HCT116 (cell line): ENCODE data around the gene SF1. TPM values are rescaled to one million over a fixed set of nuclear protein-coding genes. Genes with fewer than 3 reads are reported as not detected.

Experiments used
- ATAC-seq: fragments of 200-7000 bp; cut with Tn5 transposase; 2 replicates; pipeline ENCODE4 v1.9.1; 2020; ENCODE audit warnings: mild to moderate bottlenecking, moderate library complexity
- BruUV-seq: library from RNA; stranded (reverse); fragments of 400-500 nt; replicated peaks from 2 replicates; lab custom pipeline; 2021; lab: Mats Ljungman, UMichigan
- CTCF ChIA-PET: fragments of 300-600 bp; sonication (Branson Sonifier 250); formaldehyde crosslinking; loops from one replicate; lab custom pipeline; 2021; ENCODE audit warnings: antibody characterized with exemption; lab: Charles Lee
- POLR2A ChIA-PET: fragments of 300-600, 350-600 bp; sonication (Branson Sonifier 250); formaldehyde crosslinking; loops from one replicate; lab custom pipeline; 2021; ENCODE audit warnings: antibody characterized with exemption; lab: Charles Lee
- RAD21 ChIA-PET, 2 experiments: fragments of 300-600 bp; sonication (Branson Sonifier 250); formaldehyde crosslinking; loops; one replicate each; lab custom pipeline; 2023; ENCODE audit warnings: low total read pairs in 2 of 2; ENCODE audit not compliant: uncharacterized antibody in 2 of 2, unreplicated experiment in 2 of 2, low non-redundant PET in 1 of 2; lab: Charles Lee
- DNase-seq: peaks from one replicate; pipeline ENCODE4 v3.0.0-alpha.2; 2010; ENCODE audit warnings: low read depth, low spot score
- H2AFZ ChIP-seq: fragments of 200-600 bp; shearing (Covaris generic), sonication (generic); 2 replicates; pipeline ENCODE4 v1.6.1; 2017; ENCODE audit warnings: low read depth, mixed run types, mixed read lengths, antibody characterized with exemption, low read length; ENCODE audit not compliant: poor library complexity, severe bottlenecking
- H3K27ac ChIP-seq: 2 replicates; pipeline ENCODE4 v1.5.1; 2012; ENCODE audit warnings: low read depth, low read length
- H3K27me3 ChIP-seq: fragments of 200-600 bp; sonication (generic); 2 replicates; pipeline ENCODE4 v1.6.1; 2016; ENCODE audit warnings: mixed run types, low read length, mixed read lengths; ENCODE audit not compliant: insufficient read depth
- H3K36me3 ChIP-seq, 2 experiments: fragments of 200-500 bp in 1 of 2; fragments of 200-600 bp in 1 of 2; sonication (Bioruptor generic) in 1 of 2; sonication (generic) in 1 of 2; 2 replicates each; pipeline versions ENCODE4 v1.5.1 to v1.6.1; 2014 to 2016; ENCODE audit warnings: low read length in 2 of 2, inconsistent platforms in 1 of 2, mixed read lengths in 1 of 2, mixed run types in 1 of 2; ENCODE audit not compliant: insufficient read depth in 2 of 2, control insufficient read depth in 1 of 2
- H3K4me1 ChIP-seq, 2 experiments: fragments of 200-600 bp in 1 of 2; sonication (generic) in 1 of 2; 2 replicates each; pipeline versions ENCODE4 v1.5.1 to v1.6.1; 2012 to 2017; ENCODE audit warnings: low read length in 2 of 2, inconsistent platforms in 1 of 2, mild to moderate bottlenecking in 1 of 2, mixed read lengths in 1 of 2, mixed run types in 1 of 2, moderate library complexity in 1 of 2; ENCODE audit not compliant: insufficient read depth in 2 of 2, control insufficient read depth in 1 of 2
- H3K4me2 ChIP-seq: fragments of 200-600 bp; sonication (generic); 2 replicates; pipeline ENCODE4 v1.6.1; 2017; ENCODE audit warnings: mixed run types, low read length, mixed read lengths
- H3K4me3 ChIP-seq, 2 experiments: fragments of 200-600 bp in 1 of 2; sonication (generic) in 1 of 2; replicated peaks in 1 of 2; 2 replicates each; pipeline ENCODE4 v1.5.1; 2011 to 2016; ENCODE audit warnings: low read length in 2 of 2, control low read depth in 1 of 2, low read depth in 1 of 2, mild to moderate bottlenecking in 1 of 2, mixed read lengths in 1 of 2, mixed run types in 1 of 2
- H3K79me2 ChIP-seq: fragments of 200-600 bp; sonication (generic); 2 replicates; pipeline ENCODE4 v1.6.1; 2017; ENCODE audit warnings: mild to moderate bottlenecking, mixed run types, low read length, moderate library complexity, mixed read lengths; ENCODE audit not compliant: insufficient read depth
- H3K9ac ChIP-seq: fragments of 200-600 bp; sonication (generic); 2 replicates; pipeline ENCODE4 v1.6.1; 2016; ENCODE audit warnings: low read length, mixed read lengths
- H3K9me2 ChIP-seq: fragments of 200-600 bp; sonication (generic), shearing (Covaris generic); 2 replicates; pipeline ENCODE4 v1.6.1; 2017; ENCODE audit warnings: mixed run types, mild to moderate bottlenecking, moderate library complexity; ENCODE audit not compliant: insufficient read depth
- H3K9me3 ChIP-seq, 2 experiments: fragments of 200-500 bp in 1 of 2; fragments of 200-600 bp in 1 of 2; sonication (Bioruptor generic) in 1 of 2; sonication (generic) in 1 of 2; 2 replicates each; pipeline ENCODE4 v1.6.1; 2014 to 2017; ENCODE audit warnings: low read length in 2 of 2, mixed read lengths in 2 of 2, inconsistent platforms in 1 of 2, low read depth in 1 of 2, mild to moderate bottlenecking in 1 of 2, mixed run types in 1 of 2, moderate library complexity in 1 of 2; ENCODE audit not compliant: control insufficient read depth in 1 of 2, insufficient read depth in 1 of 2
- H4K20me1 ChIP-seq: fragments of 200-600 bp; sonication (generic), shearing (Covaris generic); 2 replicates; pipeline ENCODE4 v1.6.1; 2017; ENCODE audit warnings: mixed run types, mild to moderate bottlenecking, moderate library complexity; ENCODE audit not compliant: insufficient read depth
- CTCF ChIP-seq, 3 experiments: fragments of 200-600 bp in 1 of 3; sonication (generic) in 1 of 3; IDR thresholded peaks in 2 of 3; conservative IDR thresholded peaks in 1 of 3; 2 replicates each; pipeline ENCODE4 v1.5.1; 2012 to 2017; ENCODE audit warnings: low read depth in 2 of 3, low read length in 2 of 3, antibody characterized with exemption in 1 of 3, borderline replicate concordance in 1 of 3, control low read depth in 1 of 3, mild to moderate bottlenecking in 1 of 3, mixed read lengths in 1 of 3, mixed run types in 1 of 3, moderate library complexity in 1 of 3; ENCODE audit not compliant: insufficient read depth in 1 of 3
- EZH2 ChIP-seq: fragments of 200-600 bp; sonication (generic); IDR thresholded peaks from 2 replicates; pipeline ENCODE4 v1.6.1; 2017; ENCODE audit warnings: antibody characterized with exemption, mixed run types
- EZH2phosphoT487 ChIP-seq: fragments of 200-600 bp; IDR thresholded peaks from 2 replicates; pipeline ENCODE4 v1.6.1; 2018; ENCODE audit warnings: antibody characterized with exemption, borderline replicate concordance
- MAX ChIP-seq: IDR thresholded peaks from 2 replicates; pipeline ENCODE4 v1.6.1; 2012
- RAD21 ChIP-seq: IDR thresholded peaks from 2 replicates; pipeline ENCODE4 v1.6.1; 2012; ENCODE audit warnings: low read depth, mild to moderate bottlenecking
- SIN3A ChIP-seq: IDR thresholded peaks from 2 replicates; pipeline ENCODE4 v1.6.1; 2012; ENCODE audit warnings: low read depth
- ZFX ChIP-seq: fragments of 450-650 bp; IDR thresholded peaks from 2 replicates; pipeline ENCODE4 v1.6.1; 2017
- intact Hi-C: fragments of 100-400 bp; cut with micrococcal nuclease; formaldehyde crosslinking; loops from 2 replicates; pipeline ENCODE4 v1.10.0; 2022
- total RNA-seq: library from RNA; stranded (reverse); gene quantifications from one replicate; pipeline ENCODE4 v1.2.1, GENCODE V29; 2021; ENCODE audit not compliant: unreplicated experiment

Gene SF1
- total RNA-seq, 1 experiment from 2014 or later: 403 TPM

DNA sequence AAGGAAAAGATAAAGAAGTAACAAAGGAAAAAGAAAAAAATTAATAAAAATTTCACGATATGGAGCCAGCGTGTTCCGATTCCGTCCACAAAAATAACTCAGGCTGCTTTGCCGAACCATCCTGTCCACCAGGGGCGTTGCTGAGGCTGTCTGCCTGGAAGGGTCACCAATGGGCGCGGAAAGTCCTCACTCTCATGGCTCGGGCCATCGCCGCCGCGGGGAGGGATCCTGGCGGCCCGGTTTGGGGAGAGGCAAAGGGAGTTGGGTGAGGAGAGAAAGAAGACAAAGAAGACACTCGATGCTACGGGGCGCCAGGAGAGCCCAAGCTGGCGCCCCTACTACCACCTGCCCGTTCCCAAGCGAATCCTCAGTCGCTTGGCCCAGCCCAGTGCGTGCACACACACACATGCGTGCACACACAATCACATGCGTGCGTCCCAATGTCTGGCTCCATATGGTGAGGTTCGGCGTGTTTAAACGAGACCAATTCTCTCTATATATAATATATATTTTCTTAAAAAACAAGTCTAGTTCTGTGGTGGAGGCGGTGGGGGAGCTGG, 13.0 kb downstream of the SF1 start:
- H3K4me2 ChIP-seq: no peak overlapping the region
- ChIA-PET RAD21 (no interaction called here), POLR2A (interaction anchor here (1.4 kb wide), 1 partner anchor 13 kb away, joined by 3 read pairs; no protein-coding TSS in a partner anchor), CTCF (no interaction called here)
- ATAC-seq (no peak), DNase-seq (no peak)
- H3K79me2 ChIP-seq: peaks cover 56% of the 10 kb centered on the region
- H3K27me3 ChIP-seq: no peaks in the 10 kb centered on the region
- H3K36me3 ChIP-seq: peaks cover 64 to 71% of the 10 kb centered on the region in 2 experiments
- no peak overlapping the region for H3K4me3 ChIP-seq
- no TSS peak for BruUV-seq
- H4K20me1 ChIP-seq: peaks cover 26% of the 10 kb centered on the region; the same call in 1 of the 2 replicates
- no peaks in the 10 kb centered on the region for H3K9me3 ChIP-seq
- TF ChIP-seq RAD21: no peak
- peak in 2 of 3 experiments; percentile 32 to 40; a peak in 2 of 6 replicates for TF ChIP-seq CTCF (IDR thresholded peaks at IDR 0.05 in 2 of 3, conservative IDR thresholded peaks at IDR 0.05 in 1 of 3; ENCODE audit: borderline replicate concordance in 1 of 3, insufficient read depth in 1 of 3, low read depth in 2 of 3, low read length in 2 of 3)
- TF ChIP-seq ZFX: no peak
- TF ChIP-seq SIN3A: no peak
- no peak for TF ChIP-seq MAX
- TF ChIP-seq EZH2phosphoT487: no peak
- no peak for TF ChIP-seq EZH2
- H3K9me2 ChIP-seq: no peaks in the 10 kb centered on the region
- H3K9ac ChIP-seq: no peak overlapping the region
- H2AFZ ChIP-seq: no peak overlapping the region
- H3K27ac ChIP-seq: no peak overlapping the region
- intact Hi-C loops: no loop called here
- peaks cover 0 to 5% of the 10 kb centered on the region in 2 experiments; a peak in 1 of 4 replicates for H3K4me1 ChIP-seq
